ENCODE results near the gene NOL9.

DNA sequence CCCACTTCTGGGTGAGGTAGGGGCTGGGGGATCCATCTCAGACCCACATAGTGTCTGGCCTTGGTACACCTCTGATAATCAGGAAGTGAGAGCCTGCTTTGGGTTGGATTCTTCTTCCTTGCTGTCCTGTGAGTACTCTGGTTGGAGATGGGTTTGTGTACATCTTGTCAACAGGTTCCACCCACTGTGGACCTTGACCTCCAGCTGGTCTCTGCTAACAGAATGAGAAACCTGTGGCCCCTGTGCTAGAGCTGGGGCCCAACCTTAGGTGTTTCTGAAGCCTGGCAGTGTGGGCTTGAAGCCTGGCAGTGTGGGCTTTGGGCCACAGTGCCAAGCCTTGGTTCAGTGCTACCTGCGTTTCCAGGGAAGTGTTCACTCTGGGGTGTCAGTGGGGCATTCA lies 28.1 kb upstream of the NOL9 start:
- TF ChIP-seq POLR2A (IDR thresholded peaks at IDR 0.05; ENCODE audit: low read depth) = no peak
- TF ChIP-seq CTCF (IDR thresholded peaks at IDR 0.05) = no peak
- no peak for TF ChIP-seq POLR2AphosphoS5 (IDR thresholded peaks at IDR 0.05)
- no peak for TF ChIP-seq EP300 (IDR thresholded peaks at IDR 0.05)
